ENCODE data around the gene PURA.

PURA gene

GRCh38 chr5:140131967-140132409 lies 18.1 kb downstream of the PURA start:
- DNase-seq (ENCODE audit: low read depth), result peak; percentile 84

DNA sequence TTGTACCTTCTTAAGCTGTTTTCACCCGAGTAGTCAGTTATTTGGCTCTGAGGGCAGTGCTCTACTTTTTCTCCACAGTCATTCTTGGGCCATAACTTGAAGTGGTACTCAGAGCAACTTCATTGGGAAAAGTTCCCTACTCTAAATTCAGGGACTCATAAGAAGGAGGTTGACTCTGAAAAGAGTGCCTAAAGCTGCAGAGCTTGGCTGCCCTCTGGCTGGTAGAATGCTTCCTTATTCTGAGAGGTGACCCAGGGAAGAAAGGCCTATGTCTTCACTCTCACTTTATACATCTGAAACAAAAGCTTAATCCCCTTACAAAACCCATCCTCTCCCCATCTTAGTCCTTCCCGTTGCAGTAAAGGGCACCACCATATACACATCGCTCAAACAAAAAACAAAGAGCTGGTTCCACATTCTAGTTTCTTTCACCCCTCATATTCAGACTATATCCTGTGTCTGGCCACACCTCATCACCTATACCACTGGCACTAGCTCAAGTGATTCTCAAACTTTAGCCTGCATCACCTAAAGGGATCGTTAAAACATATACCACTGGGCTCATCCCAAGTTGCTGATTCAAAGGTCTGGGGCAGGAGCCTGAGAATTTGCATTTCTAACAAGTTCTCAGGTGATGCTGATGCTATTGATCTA lies 19.7 kb downstream of the PURA start:
- no peak overlapping the region for H3K4me3 ChIP-seq (ENCODE audit: low read depth, low read length)
- no peak for DNase-seq (ENCODE audit: low read depth)

More at GRCh38 chr5:140131967-140132409, 18.1 kb downstream of the PURA start:
- no peak overlapping the region for H3K4me3 ChIP-seq (ENCODE audit: low read depth, low read length)

DNA sequence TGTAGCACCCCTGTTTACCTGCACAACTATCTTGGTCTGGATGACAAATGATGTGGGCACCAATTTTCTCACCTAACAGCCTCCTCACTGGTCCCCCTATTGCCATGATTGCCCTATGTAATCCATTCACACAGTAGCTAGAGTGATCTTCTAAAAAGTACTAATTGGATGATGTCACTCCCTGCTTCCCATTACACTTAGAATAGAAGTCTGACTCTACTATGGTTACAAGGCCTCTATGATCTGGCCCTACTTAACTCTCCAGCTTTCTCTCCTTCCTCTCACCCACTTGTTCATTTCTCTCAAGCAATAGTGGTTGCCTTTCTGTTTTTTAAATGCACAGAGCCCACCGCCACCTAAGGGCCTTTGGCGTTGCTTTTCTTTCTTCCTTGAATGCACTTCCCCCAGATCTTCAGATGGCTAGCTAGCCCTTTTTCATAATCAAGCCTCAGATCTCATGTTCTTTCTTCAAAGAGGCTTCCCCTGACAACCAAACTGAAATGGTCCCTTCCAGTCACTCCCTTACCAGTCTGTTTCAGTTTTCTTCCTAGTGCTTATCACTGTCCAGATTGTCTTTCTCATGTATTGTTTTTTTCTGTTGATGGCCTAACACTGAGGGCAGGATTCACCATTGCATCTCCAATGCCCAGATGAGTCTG lies 20.5 kb downstream of the PURA start:
- no peak for DNase-seq (ENCODE audit: low read depth)
- H3K4me3 ChIP-seq (ENCODE audit: low read depth, low read length), result no peak overlapping the region

DNA sequence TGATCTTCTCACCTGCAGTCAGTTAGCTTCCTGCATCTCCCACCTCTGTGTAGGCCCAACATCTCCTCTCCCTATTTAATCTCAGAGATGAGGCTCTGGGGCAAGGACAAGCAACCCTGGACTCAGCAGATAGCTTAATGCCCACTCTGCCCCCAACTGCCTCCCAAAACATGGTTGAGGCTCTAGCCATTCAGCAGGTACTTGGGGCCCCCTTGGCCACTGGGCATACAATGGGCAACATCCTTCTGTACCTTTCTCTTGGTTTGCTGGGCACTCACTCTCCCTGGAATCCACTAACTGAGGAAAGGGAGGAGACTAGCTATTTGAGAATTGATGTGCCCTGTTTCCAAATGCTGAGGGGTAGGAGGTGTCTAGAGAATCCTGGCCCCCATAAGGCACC lies 21.2 kb downstream of the PURA start:
- DNase-seq (ENCODE audit: low read depth), result no peak
- no peak overlapping the region for H3K4me3 ChIP-seq (ENCODE audit: low read depth, low read length)

DNA sequence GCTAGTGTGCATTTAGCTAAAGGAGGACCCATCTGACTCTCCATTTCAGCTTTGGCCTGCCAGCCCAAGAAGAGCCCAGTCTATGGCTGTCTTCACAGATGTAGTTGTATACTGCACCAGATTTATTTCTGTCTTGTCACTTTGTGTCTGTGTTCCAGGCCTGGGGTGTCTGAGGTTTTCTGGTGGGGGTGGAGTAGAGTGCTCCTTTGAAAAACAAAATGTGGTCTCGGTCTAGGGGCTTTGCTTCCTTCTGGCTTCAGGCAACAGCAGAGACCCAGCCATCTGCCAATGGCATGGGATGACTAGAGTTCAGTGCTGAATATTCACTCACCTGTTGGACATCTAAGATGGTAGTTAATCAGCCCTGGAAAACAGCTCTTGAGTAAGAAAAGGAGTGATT lies 22.7 kb downstream of the PURA start:
- no peak for DNase-seq (ENCODE audit: low read depth)
- no peak overlapping the region for H3K4me3 ChIP-seq (ENCODE audit: low read depth, low read length)

GRCh38 chr5:140140435-140140834 lies 26.5 kb downstream of the PURA start:
- H3K4me3 ChIP-seq (ENCODE audit: low read depth, low read length), result no peak overlapping the region
- DNase-seq (ENCODE audit: low read depth), result no peak

DNA sequence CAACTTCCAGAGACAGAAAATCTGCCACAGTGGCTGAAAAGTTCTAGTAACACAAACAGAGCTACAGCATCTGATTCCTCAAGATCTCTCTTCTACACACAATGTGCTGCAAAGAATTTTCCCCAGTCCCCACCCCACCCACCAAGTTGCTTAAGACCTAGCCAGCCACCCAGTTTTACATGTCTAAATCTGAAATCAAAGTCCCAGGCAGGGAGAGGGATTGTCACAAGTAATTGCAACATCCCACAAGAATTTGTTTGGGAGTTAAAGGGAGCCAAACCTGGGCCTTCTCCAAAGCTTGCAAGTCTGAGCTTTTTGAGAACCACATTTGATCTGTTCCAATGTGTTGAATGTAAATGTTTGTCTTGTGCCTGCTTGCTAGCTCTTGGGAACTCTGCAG lies 27.3 kb downstream of the PURA start:
- no peak for DNase-seq (ENCODE audit: low read depth)
- H3K4me3 ChIP-seq (ENCODE audit: low read depth, low read length), result no peak overlapping the region

DNA sequence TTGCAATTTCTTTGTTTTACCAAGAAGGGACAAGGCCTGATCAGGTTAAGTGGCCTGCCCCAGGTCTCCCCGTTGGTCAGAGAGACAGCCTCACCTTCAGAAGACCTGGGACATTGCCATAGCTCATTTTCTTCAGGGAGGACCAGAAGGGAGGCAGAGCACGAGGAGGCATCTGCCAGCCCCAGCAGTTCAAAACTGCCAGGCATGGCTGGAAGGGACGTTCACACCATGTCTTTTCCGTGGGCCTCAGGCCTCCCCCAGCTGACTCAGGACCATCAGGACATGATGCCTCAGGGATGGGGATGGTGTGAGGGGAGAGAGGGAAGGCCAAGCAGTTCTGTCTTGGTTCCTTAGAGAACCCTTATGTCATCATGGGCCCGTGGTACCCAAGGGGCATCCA lies 28.3 kb downstream of the PURA start:
- no peak overlapping the region for H3K4me3 ChIP-seq (ENCODE audit: low read depth, low read length)
- no peak for DNase-seq (ENCODE audit: low read depth)

DNA sequence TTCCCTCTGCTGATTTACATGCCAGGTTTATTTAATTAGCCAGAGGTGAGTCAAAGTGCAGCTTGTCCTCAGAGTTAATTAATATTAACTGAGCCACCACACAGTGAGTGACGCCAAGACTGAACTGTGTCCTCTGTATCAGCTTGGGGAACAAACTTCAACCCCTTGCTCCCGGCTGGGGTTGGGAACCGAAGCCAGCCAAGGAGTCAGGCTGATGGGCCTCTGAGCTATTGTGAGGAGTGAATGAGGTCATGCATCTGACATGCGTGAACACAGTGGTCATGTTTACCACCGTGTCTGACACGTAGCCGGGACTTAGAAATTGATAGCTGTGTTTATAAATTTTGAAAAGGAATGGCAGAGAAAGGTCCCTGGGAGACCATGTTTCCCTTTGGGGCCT lies 28.9 kb downstream of the PURA start:
- H3K4me3 ChIP-seq (ENCODE audit: low read depth, low read length), result no peak overlapping the region
- no peak for DNase-seq (ENCODE audit: low read depth)

GRCh38 chr5:140143521-140144258 lies 29.8 kb downstream of the PURA start:
- no peak overlapping the region for H3K4me3 ChIP-seq (ENCODE audit: low read depth, low read length)
- no peak for DNase-seq (ENCODE audit: low read depth)

DNA sequence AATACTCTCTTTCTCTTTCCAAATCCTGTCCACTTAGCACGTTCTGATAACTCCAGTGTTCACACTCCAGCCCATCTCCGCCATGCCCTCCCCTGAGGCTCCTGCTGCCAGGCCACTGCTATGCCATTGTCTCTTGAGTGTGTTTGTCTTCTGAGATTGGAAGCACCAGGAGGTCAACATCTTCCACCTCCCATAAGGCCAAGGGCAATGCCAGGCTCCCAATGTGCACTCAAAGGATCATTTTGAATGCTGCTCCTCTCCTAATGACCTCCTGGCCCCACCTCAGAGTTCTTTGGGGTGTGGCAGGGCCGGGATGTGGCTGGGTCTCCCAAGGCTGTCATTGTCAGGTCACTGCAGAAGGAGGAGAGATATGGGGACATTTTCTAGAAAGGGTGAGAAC lies 31.3 kb downstream of the PURA start:
- no peak for DNase-seq (ENCODE audit: low read depth)
- no peak overlapping the region for H3K4me3 ChIP-seq (ENCODE audit: low read depth, low read length)

GRCh38 chr5:140145818-140146522 lies 32.1 kb downstream of the PURA start:
- DNase-seq (ENCODE audit: low read depth), result no peak
- peak overlapping the region; percentile 40 for H3K4me3 ChIP-seq (ENCODE audit: low read depth, low read length)

- peak overlapping the region; percentile 40 for H3K4me3 ChIP-seq (ENCODE audit: low read depth, low read length)
- DNase-seq (ENCODE audit: low read depth), result no peak
Observed at GRCh38 chr5:140146523-140146842, 32.6 kb downstream of the PURA start.

GRCh38 chr5:140147460-140147859 lies 33.6 kb downstream of the PURA start:
- H3K4me3 ChIP-seq (ENCODE audit: low read depth, low read length), result no peak overlapping the region
- DNase-seq (ENCODE audit: low read depth), result no peak

DNA sequence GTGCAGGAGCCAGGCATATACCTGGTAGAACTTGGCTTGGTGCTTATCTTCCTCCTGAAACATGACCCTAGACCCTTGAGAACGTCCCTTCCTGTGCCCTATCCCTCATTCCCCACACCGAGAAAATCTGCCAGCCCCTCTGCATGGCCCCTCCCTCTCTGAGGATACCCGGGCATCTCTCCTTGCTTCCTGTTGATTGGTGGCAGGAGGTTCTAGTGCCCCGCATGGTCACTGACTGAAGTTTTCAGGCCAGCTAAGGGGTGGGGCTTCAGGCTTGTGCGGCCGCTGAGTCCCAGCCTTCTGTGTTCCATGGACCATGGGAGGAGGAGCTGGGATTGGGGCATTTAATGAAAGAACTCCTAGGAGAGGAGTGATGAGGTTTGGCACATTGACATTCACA lies 34.6 kb downstream of the PURA start:
- DNase-seq (ENCODE audit: low read depth), result no peak
- H3K4me3 ChIP-seq (ENCODE audit: low read depth, low read length), result no peak overlapping the region

DNA sequence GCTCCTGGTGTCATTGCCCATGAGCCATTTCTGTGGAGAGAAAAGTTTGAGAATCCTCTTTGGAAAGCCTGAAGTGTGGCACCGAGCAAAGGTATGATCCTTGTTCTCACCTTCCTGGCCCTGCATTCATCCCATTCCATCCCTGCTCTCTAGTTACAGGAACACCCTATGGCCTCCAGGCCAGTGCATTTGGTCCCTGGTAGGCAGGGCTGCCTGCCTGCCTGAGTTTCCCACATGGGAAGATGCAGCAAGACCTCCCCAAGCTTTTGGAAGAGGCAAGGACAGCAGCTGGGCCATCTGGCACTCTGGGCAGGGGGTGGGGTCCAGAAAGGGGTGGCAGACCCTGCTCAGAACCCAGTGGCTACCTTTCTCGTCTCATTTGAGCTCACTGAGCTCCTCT lies 36.3 kb downstream of the PURA start:
- no peak for DNase-seq (ENCODE audit: low read depth)

GRCh38 chr5:140151144-140152021 lies 37.5 kb downstream of the PURA start:
- no peak overlapping the region for H3K4me3 ChIP-seq (ENCODE audit: low read depth, low read length)
- DNase-seq (ENCODE audit: low read depth), result no peak

More for the DNA sequence above, 36.3 kb downstream of the PURA start:
- no peak overlapping the region for H3K4me3 ChIP-seq (ENCODE audit: low read depth, low read length)

DNA sequence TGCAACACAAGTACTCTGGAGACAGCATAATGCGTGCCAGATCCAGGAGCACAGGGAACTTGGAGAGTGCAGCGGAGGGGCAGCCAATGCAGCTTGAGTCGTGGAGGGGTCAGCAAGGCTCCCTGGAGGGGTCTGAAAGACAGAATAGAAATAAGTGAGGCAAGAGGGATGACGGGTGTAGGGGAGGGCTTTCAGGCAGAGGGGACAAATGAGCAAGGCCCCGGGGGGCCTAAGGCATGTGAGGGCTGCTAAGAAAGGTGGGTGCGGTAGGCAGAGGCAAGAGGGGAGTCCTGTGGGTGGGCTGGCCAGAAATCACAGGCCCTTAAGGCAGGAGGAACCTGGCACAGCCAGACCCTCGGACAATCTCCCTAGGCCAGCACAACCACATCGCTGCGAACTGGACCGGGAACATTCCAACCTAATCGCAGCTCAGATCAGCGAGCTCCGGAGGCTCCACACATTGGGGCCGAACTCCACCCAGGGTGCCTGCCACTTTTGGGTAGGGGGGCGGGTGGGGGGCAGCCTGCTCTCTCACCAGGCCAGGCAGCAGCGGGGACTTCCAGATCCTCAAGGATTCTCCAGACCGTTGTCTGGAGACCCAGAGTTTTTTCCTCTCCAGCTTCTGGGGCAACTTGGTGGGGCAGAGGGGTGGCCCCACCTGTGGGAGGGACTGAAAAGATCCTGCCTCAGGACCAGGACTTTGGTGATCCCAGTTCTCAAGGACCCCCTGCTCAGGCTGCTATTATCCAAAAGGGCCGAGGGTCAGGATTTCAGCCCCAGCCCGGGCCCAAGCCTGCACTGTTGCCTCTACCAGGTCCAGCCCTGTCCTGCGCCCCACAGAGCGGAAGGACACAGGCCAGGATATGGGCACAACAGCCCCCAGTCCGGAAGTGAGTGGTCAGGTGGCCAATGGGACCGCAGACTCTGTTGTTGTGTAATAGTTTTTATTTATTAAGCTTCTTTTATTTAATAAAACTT lies 38.4 kb downstream of the PURA start:
- DNase-seq (ENCODE audit: low read depth), result no peak

More for the DNA sequence above, 38.4 kb downstream of the PURA start:
- no peak overlapping the region for H3K4me3 ChIP-seq (ENCODE audit: low read depth, low read length)
